RWPE2 (cell line): ENCODE results near the gene RICTOR.

Source experiments
- ATAC-seq: fragments of 200-7000 bp; cut with Tn5 transposase; 3 replicates; pipeline ENCODE4 v1.9.1; 2021; ENCODE audit warnings: low read depth
- DNase-seq: peaks from one replicate; pipeline ENCODE4 v3.0.0-alpha.2; 2020; ENCODE audit warnings: low spot score
- H3K27ac ChIP-seq: fragments of 450-650 bp; 2 replicates; pipeline ENCODE4 v1.5.1; 2017; ENCODE audit warnings: mild to moderate bottlenecking; ENCODE audit not compliant: poor library complexity, severe bottlenecking
- H3K27me3 ChIP-seq: fragments of 250-450 bp; sonication (Bioruptor Pico); 2 replicates; pipeline ENCODE4 v1.5.1; 2021; ENCODE audit warnings: mild to moderate bottlenecking, moderate library complexity; ENCODE audit not compliant: insufficient read depth, poor library complexity, severe bottlenecking
- H3K36me3 ChIP-seq: fragments of 250-450 bp; sonication (Bioruptor Pico); 2 replicates; pipeline ENCODE4 v1.5.1; 2020; ENCODE audit warnings: low read depth, mild to moderate bottlenecking, moderate library complexity
- H3K4me1 ChIP-seq: fragments of 250-450 bp; sonication (Bioruptor Pico); 2 replicates; pipeline ENCODE4 v1.5.1; 2021; ENCODE audit warnings: mild to moderate bottlenecking, moderate library complexity; ENCODE audit not compliant: insufficient read depth, poor library complexity, severe bottlenecking
- H3K4me3 ChIP-seq: fragments of 250-450 bp; sonication (Bioruptor Pico); 2 replicates; pipeline ENCODE4 v1.5.1; 2021; ENCODE audit warnings: mild to moderate bottlenecking, moderate library complexity; ENCODE audit not compliant: severe bottlenecking
- H3K9me3 ChIP-seq: fragments of 250-450 bp; sonication (Bioruptor Pico); 2 replicates; pipeline ENCODE4 v1.5.1; 2021; ENCODE audit warnings: mild to moderate bottlenecking, moderate library complexity; ENCODE audit not compliant: severe bottlenecking
- TF ChIP-seq, protein P1 (sequence below): fragments of 450-650 bp; IDR thresholded peaks from one replicate; pipeline ENCODE4 v1.5.1; 2017; ENCODE audit warnings: mild to moderate bottlenecking, moderate library complexity; ENCODE audit not compliant: poor library complexity, severe bottlenecking

The RICTOR gene, protein sequence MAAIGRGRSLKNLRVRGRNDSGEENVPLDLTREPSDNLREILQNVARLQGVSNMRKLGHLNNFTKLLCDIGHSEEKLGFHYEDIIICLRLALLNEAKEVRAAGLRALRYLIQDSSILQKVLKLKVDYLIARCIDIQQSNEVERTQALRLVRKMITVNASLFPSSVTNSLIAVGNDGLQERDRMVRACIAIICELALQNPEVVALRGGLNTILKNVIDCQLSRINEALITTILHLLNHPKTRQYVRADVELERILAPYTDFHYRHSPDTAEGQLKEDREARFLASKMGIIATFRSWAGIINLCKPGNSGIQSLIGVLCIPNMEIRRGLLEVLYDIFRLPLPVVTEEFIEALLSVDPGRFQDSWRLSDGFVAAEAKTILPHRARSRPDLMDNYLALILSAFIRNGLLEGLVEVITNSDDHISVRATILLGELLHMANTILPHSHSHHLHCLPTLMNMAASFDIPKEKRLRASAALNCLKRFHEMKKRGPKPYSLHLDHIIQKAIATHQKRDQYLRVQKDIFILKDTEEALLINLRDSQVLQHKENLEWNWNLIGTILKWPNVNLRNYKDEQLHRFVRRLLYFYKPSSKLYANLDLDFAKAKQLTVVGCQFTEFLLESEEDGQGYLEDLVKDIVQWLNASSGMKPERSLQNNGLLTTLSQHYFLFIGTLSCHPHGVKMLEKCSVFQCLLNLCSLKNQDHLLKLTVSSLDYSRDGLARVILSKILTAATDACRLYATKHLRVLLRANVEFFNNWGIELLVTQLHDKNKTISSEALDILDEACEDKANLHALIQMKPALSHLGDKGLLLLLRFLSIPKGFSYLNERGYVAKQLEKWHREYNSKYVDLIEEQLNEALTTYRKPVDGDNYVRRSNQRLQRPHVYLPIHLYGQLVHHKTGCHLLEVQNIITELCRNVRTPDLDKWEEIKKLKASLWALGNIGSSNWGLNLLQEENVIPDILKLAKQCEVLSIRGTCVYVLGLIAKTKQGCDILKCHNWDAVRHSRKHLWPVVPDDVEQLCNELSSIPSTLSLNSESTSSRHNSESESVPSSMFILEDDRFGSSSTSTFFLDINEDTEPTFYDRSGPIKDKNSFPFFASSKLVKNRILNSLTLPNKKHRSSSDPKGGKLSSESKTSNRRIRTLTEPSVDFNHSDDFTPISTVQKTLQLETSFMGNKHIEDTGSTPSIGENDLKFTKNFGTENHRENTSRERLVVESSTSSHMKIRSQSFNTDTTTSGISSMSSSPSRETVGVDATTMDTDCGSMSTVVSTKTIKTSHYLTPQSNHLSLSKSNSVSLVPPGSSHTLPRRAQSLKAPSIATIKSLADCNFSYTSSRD (N-terminal part only)

DNA sequence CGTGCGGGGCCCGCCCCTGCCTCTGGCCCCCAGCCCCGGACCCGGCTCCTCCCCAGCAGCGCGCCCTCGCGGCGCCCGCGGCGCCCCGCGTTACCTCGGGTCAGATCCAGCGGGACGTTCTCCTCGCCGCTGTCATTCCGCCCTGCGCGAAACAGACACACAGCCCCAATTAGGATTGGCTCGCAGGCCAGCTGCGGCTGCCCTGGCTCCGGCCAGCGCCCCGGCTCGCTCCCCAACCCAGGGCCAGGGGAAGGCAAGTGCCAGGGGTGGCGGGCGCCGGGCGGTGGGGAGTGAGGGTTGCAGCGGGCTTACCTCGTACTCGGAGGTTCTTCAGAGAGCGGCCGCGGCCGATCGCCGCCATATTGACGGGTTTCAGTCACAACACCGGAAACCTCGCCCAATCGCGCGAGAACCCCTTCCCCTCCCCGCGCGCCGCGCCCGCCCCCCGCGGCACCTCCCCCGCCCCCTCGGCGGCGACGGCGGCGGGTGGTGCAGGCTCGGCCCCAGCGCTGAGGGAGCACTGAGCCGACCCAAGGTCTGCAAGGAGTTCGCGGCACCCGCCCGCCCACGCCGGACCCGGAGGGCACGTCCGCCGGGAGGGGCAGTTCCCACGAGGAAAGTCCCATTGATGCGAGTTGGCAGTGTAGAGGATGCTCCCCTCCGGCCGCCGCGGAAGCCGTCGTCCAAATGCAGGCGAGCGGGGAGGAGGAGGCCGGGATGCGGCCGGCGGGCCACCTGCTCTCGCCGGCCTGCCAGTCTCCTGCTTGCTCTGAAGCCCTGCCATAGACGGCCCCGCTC, at the start of gene RICTOR:
RICTOR (minus strand) TSS at position 383 of the 798 bp plus-strand sequence; CDS start at position 361, 22 bp downstream.
- Histone ChIP-seq H3K27ac (peak within 1 kb of the TSS; percentile 91), H3K36me3 (peaks cover 27% of the 10 kb centered on the region), H3K4me3 (peak within 1 kb of the TSS; percentile 99), H3K4me1 (peaks cover 33% of the 10 kb centered on the region), H3K27me3 (no peaks in the 10 kb centered on the region), H3K9me3 (no peaks in the 10 kb centered on the region)
- ATAC-seq (peak; percentile 72), DNase-seq (peak; percentile 92)
- TF ChIP-seq, protein P1, sequence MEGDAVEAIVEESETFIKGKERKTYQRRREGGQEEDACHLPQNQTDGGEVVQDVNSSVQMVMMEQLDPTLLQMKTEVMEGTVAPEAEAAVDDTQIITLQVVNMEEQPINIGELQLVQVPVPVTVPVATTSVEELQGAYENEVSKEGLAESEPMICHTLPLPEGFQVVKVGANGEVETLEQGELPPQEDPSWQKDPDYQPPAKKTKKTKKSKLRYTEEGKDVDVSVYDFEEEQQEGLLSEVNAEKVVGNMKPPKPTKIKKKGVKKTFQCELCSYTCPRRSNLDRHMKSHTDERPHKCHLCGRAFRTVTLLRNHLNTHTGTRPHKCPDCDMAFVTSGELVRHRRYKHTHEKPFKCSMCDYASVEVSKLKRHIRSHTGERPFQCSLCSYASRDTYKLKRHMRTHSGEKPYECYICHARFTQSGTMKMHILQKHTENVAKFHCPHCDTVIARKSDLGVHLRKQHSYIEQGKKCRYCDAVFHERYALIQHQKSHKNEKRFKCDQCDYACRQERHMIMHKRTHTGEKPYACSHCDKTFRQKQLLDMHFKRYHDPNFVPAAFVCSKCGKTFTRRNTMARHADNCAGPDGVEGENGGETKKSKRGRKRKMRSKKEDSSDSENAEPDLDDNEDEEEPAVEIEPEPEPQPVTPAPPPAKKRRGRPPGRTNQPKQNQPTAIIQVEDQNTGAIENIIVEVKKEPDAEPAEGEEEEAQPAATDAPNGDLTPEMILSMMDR, result no peak

DNA sequence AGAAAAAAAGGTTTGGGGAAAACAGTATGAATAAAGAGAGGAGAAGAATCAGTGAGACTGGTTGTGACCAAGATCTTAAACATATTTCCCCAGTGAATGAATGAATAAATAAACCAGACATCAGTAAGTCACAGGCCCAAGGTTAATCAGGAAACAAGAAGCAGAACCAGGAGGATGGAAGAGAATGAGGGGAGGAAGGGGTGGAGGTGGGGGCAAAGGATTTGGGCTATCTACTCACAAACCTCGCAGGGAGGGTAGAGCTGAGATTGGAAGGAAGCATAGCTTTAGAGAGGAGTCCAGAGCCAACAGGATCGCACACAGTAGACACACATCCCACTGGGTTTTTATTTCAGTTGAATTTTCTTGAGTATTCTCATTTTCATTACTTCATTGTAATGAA, 47.7 kb upstream of the RICTOR start:
- Histone ChIP-seq H3K27ac (no peak overlapping the region), H3K27me3 (no peaks in the 10 kb centered on the region), H3K4me1 (peaks cover 9% of the 10 kb centered on the region), H3K9me3 (no peaks in the 10 kb centered on the region), H3K36me3 (no peaks in the 10 kb centered on the region), H3K4me3 (no peak overlapping the region)
- ATAC-seq, result no peak
- TF ChIP-seq, protein P1, result no peak
- no peak for DNase-seq

DNA sequence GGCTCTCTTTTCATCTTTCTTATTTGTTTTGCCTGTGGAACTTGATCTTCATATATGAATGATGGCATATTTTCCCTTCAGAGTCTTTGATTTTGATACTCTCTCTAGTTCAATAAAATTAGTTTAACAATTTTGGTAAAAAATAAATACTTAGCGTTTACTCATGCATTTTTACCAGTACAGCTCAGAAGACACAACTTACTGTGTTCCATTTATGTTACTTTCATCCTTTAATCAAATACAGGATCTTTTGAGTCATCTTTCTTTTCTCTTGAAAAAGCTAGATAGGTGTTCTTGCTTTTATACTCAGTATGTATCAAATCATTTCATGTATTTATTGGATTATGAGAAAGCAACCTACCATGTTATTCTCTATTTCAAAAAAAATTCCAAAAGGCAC, 47.1 kb upstream of the RICTOR start:
- Histone ChIP-seq H3K4me1 (peaks cover 9% of the 10 kb centered on the region), H3K27me3 (no peaks in the 10 kb centered on the region), H3K9me3 (no peaks in the 10 kb centered on the region), H3K36me3 (no peaks in the 10 kb centered on the region), H3K27ac (no peak overlapping the region), H3K4me3 (no peak overlapping the region)
- DNase-seq (no peak), ATAC-seq (no peak)
- TF ChIP-seq, protein P1, result no peak

DNA sequence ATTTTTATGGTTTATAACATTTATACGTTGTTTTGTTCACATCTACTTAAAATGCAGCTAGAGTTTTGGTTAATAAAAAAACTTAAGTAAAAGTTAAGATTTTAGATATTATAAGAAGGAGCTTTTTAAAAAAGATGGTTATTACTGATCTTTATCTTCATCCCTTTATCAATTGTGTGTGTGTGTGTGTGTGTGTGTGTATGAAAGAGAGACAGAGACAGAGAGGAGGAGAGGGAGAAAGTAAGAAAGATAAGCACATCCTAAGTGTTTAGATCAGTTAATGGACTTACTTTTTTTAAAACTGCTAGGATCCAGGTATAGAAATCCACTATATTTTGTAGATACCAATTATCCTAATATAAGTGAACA, 45.8 kb upstream of the RICTOR start:
- H3K4me3 ChIP-seq, result no peak overlapping the region
- no peaks in the 10 kb centered on the region for H3K9me3 ChIP-seq
- no peak for DNase-seq
- H3K4me1 ChIP-seq, result peaks cover 9% of the 10 kb centered on the region
- H3K27ac ChIP-seq, result no peak overlapping the region
- no peak for ATAC-seq
- no peaks in the 10 kb centered on the region for H3K27me3 ChIP-seq
- TF ChIP-seq, protein P1, result no peak
- no peaks in the 10 kb centered on the region for H3K36me3 ChIP-seq
